ENCODE data around the gene GJA3. TPM values are rescaled to one million over a fixed set of nuclear protein-coding genes. Genes with fewer than 3 reads are reported as not detected.

The GJA3 gene
- total and polyA plus RNA-seq, 2 donors (not counting 3 experiments of a cell fraction or from before 2014, with no cell fraction given): not detected

DNA sequence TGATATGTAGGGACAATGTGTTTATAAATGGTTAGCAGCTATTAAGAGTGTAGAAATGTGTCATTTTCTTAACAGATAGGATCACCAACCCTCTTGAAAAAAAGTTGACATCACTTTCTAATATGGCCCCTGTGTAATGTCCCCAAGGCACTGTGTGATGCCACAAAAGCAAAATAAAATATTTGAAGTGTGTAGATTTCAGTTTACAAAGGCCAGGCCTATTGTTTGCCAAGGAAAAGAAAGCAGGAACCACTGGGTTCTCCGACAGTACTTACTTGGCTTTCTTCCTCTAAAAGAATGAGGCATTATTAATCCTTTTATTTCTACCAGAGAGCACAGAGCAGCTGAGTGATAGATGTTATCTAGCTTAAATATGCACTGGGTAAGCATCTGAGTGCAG lies 10.5 kb upstream of the GJA3 start:
- POLR2A ChIA-PET: no interaction called here

DNA sequence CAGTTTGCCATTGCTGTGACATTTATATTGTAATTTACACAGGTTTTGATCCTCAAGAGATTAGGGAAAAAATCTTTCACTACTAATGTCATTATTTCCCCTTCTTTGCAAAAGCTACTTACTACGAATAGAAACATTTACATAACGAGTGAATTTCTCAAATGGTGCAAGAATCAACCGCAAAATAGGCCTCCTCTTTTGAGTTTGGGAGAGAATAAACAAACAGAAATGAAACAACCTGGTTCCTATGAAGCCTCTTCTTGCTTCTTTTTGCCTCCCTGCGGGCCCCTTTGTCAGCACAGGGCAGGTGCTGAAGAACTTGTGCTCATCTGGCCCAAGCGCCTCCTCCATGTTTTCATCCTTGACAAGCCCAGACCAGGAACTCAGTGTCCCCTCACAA lies 10.1 kb upstream of the GJA3 start:
- Histone ChIP-seq H3K9me1 (replicated peaks; ENCODE audit: control insufficient read depth, extremely low read depth, insufficient read depth, low read length) (no peaks in the 10 kb centered on the region), H3K36me3 (ENCODE audit: control insufficient read depth in 2 of 2, extremely low read depth in 1 of 2, insufficient read depth in 2 of 2, low read length in 2 of 2) (no peaks in the 10 kb centered on the region), H3K9ac (replicated peaks; ENCODE audit: extremely low read depth, insufficient read depth, low read length) (no peak overlapping the region), H3K9me3 (replicated peaks; ENCODE audit: control insufficient read depth, insufficient read depth, low read length) (no peaks in the 10 kb centered on the region), H3K27ac (ENCODE audit: insufficient read depth, low read depth, low read length) (no peak overlapping the region), H3K4me2 (ENCODE audit: insufficient read depth, low read length) (no peak overlapping the region), H3K4me3 (replicated peaks in 1 of 3; ENCODE audit: insufficient read depth in 1 of 3, low read depth in 1 of 3, low read length in 3 of 3) (no peak overlapping the region), H3K4me1 (ENCODE audit: control insufficient read depth, extremely low read depth, insufficient read depth, low read length) (peaks cover 2% of the 10 kb centered on the region), H3K79me2 (ENCODE audit: control insufficient read depth, insufficient read depth, low read length) (no peaks in the 10 kb centered on the region), H4K20me1 (replicated peaks; ENCODE audit: control insufficient read depth, extremely low read depth, insufficient read depth, low read length) (no peaks in the 10 kb centered on the region), H3K27me3 (ENCODE audit: control insufficient read depth in 2 of 2, insufficient read depth in 2 of 2, low read length in 2 of 2) (peaks cover 21 to 32% of the 10 kb centered on the region in 2 experiments), H2AFZ (ENCODE audit: low read depth, low read length) (no peak overlapping the region)
- DNase-seq (ENCODE audit: low read depth, low spot score) (no peak), FAIRE-seq (no peak)
- BruUV-seq (replicated peaks): no TSS peak
- TF ChIP-seq, protein P1, sequence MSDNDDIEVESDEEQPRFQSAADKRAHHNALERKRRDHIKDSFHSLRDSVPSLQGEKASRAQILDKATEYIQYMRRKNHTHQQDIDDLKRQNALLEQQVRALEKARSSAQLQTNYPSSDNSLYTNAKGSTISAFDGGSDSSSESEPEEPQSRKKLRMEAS (IDR thresholded peaks at IDR 0.05; ENCODE audit: insufficient read depth, insufficient read length): no peak
- TF ChIP-seq EZH2 (IDR thresholded peaks at IDR 0.05; ENCODE audit: borderline replicate concordance, low read depth, low read length, severe bottlenecking) (no peak), POLR2AphosphoS5 (IDR thresholded peaks at IDR 0.05; ENCODE audit: insufficient read depth, low read depth, low read length) (no peak), GATA2 (IDR thresholded peaks at IDR 0.05; ENCODE audit: insufficient read depth, insufficient read length, low read depth, low read length) (no peak), FOS (IDR thresholded peaks at IDR 0.05; ENCODE audit: borderline replicate concordance, insufficient read depth, low read length) (no peak), MYC (IDR thresholded peaks at IDR 0.05; ENCODE audit: low read depth, low read length) (no peak), JUN (IDR thresholded peaks at IDR 0.05; ENCODE audit: borderline replicate concordance, insufficient read depth, insufficient read length, low read depth) (no peak), POLR2A (IDR thresholded peaks at IDR 0.05; ENCODE audit: low read depth, low read length) (no peak)
- TF ChIP-seq, protein P2, sequence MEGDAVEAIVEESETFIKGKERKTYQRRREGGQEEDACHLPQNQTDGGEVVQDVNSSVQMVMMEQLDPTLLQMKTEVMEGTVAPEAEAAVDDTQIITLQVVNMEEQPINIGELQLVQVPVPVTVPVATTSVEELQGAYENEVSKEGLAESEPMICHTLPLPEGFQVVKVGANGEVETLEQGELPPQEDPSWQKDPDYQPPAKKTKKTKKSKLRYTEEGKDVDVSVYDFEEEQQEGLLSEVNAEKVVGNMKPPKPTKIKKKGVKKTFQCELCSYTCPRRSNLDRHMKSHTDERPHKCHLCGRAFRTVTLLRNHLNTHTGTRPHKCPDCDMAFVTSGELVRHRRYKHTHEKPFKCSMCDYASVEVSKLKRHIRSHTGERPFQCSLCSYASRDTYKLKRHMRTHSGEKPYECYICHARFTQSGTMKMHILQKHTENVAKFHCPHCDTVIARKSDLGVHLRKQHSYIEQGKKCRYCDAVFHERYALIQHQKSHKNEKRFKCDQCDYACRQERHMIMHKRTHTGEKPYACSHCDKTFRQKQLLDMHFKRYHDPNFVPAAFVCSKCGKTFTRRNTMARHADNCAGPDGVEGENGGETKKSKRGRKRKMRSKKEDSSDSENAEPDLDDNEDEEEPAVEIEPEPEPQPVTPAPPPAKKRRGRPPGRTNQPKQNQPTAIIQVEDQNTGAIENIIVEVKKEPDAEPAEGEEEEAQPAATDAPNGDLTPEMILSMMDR (IDR thresholded peaks at IDR 0.05; ENCODE audit: extremely low read depth in 1 of 2, insufficient read depth in 1 of 2, low read depth in 1 of 2, low read length in 2 of 2): no peak
- POLR2A ChIA-PET: no interaction called here
- dilution Hi-C loops (cut with MboI; ENCODE audit: extremely low pct_ligation_motif_present, low sequenced_read_pairs): no loop called here
- CTCF ChIA-PET: interaction anchor here (1.0 to 1.2 kb wide), 2 partner anchors 10 to 12 kb away, joined by 3 read pairs; no protein-coding TSS in a partner anchor
- intact Hi-C loops (cut with micrococcal nuclease): no loop called here

More for the DNA sequence above, 10.5 kb upstream of the GJA3 start:
- H3K27ac ChIP-seq (ENCODE audit: insufficient read depth, low read depth, low read length): no peak overlapping the region
- no peaks in the 10 kb centered on the region for H3K79me2 ChIP-seq (ENCODE audit: control insufficient read depth, insufficient read depth, low read length)
- intact Hi-C loops (cut with micrococcal nuclease) (no loop called here), dilution Hi-C loops (cut with MboI; ENCODE audit: extremely low pct_ligation_motif_present, low sequenced_read_pairs) (no loop called here)
- H3K9me1 ChIP-seq (replicated peaks; ENCODE audit: control insufficient read depth, extremely low read depth, insufficient read depth, low read length): no peaks in the 10 kb centered on the region
- CTCF ChIA-PET: interaction anchor here (1.2 kb wide), 1 partner anchor 11 kb away, joined by 3 read pairs; no protein-coding TSS in a partner anchor
- H3K9me3 ChIP-seq (replicated peaks; ENCODE audit: control insufficient read depth, insufficient read depth, low read length): no peaks in the 10 kb centered on the region
- DNase-seq (ENCODE audit: low read depth, low spot score) (no peak), FAIRE-seq (no peak)
- H3K9ac ChIP-seq (replicated peaks; ENCODE audit: extremely low read depth, insufficient read depth, low read length): no peak overlapping the region
- H3K4me3 ChIP-seq (replicated peaks in 1 of 3; ENCODE audit: insufficient read depth in 1 of 3, low read depth in 1 of 3, low read length in 3 of 3): no peak overlapping the region
- peaks cover 21 to 36% of the 10 kb centered on the region in 2 experiments for H3K27me3 ChIP-seq (ENCODE audit: control insufficient read depth in 2 of 2, insufficient read depth in 2 of 2, low read length in 2 of 2)
- H4K20me1 ChIP-seq (replicated peaks; ENCODE audit: control insufficient read depth, extremely low read depth, insufficient read depth, low read length): no peaks in the 10 kb centered on the region
- BruUV-seq (replicated peaks): no TSS peak
- no peaks in the 10 kb centered on the region for H3K36me3 ChIP-seq (ENCODE audit: control insufficient read depth in 2 of 2, extremely low read depth in 1 of 2, insufficient read depth in 2 of 2, low read length in 2 of 2)
- TF ChIP-seq POLR2A (IDR thresholded peaks at IDR 0.05; ENCODE audit: low read depth, low read length) (no peak), FOS (IDR thresholded peaks at IDR 0.05; ENCODE audit: borderline replicate concordance, insufficient read depth, low read length) (no peak), JUN (IDR thresholded peaks at IDR 0.05; ENCODE audit: borderline replicate concordance, insufficient read depth, insufficient read length, low read depth) (no peak)
- H3K4me2 ChIP-seq (ENCODE audit: insufficient read depth, low read length): no peak overlapping the region
- H2AFZ ChIP-seq (ENCODE audit: low read depth, low read length): no peak overlapping the region
- H3K4me1 ChIP-seq (ENCODE audit: control insufficient read depth, extremely low read depth, insufficient read depth, low read length): peaks cover 2% of the 10 kb centered on the region

Measured in endothelial cell of umbilical vein (primary cell).